Activated CD8-positive, alpha-beta T cell treated with anti-CD3 and anti-CD28 coated beads for 36 hours (primary cell): Measurements from ENCODE around the gene STOM. TPM values are rescaled to one million over a fixed set of nuclear protein-coding genes. Genes with fewer than 3 reads are reported as not detected.

Experiments
- ATAC-seq: fragments of 200-7000 bp; cut with Tn5 transposase; one replicate; pipeline ENCODE4 v1.10.0; 2021; ENCODE audit warnings: mild to moderate bottlenecking, moderate library complexity
- CTCF ChIA-PET: fragments of 350-600 bp; sonication (Branson Sonifier 250); formaldehyde crosslinking; loops from one replicate; lab custom pipeline; 2021; ENCODE audit warnings: antibody characterized with exemption; lab: Charles Lee
- POLR2A ChIA-PET: fragments of 350-600 bp; sonication (Branson Sonifier 250); formaldehyde crosslinking; loops from one replicate; lab custom pipeline; 2021; ENCODE audit warnings: antibody characterized with exemption; lab: Charles Lee
- DNase-seq: peaks from one replicate; pipeline ENCODE4 v3.0.0-alpha.2; 2020
- H3K27ac Mint-ChIP-seq: one replicate; pipeline ENCODE4 v1.8.0; 2021; ENCODE audit warnings: mild to moderate bottlenecking, mixed read lengths
- H3K27me3 Mint-ChIP-seq: one replicate; pipeline ENCODE4 v1.8.0; 2021; ENCODE audit warnings: mixed read lengths
- H3K36me3 Mint-ChIP-seq: one replicate; pipeline ENCODE4 v1.8.0; 2021; ENCODE audit warnings: low read depth, mixed read lengths
- H3K4me1 Mint-ChIP-seq: one replicate; pipeline ENCODE4 v1.8.0; 2021; ENCODE audit warnings: low read depth, mixed read lengths
- H3K4me3 Mint-ChIP-seq: one replicate; pipeline ENCODE4 v1.8.0; 2021; ENCODE audit warnings: mild to moderate bottlenecking, moderate library complexity, mixed read lengths
- H3K9me3 Mint-ChIP-seq: one replicate; pipeline ENCODE4 v1.8.0; 2021; ENCODE audit warnings: mixed read lengths
- CTCF ChIP-seq: fragments of 200-600 bp; IDR thresholded peaks from one replicate; pipeline ENCODE4 v1.8.0; 2022; ENCODE audit warnings: antibody characterized with exemption, mild to moderate bottlenecking
- intact Hi-C: fragments of 100-400 bp; cut with micrococcal nuclease; formaldehyde crosslinking; loops from one replicate; pipeline ENCODE4 v1.10.0; 2022
- total RNA-seq, 2 experiments: library from RNA; stranded (reverse); gene quantifications; one replicate each; pipeline ENCODE4 v1.2.3, GENCODE V29; 2021

STOM gene
- total RNA-seq, 2 experiments from 2014 or later = 31.7 to 32.5 TPM

GRCh38 chr9:121350036-121350435, 20.0 kb downstream of the STOM start:
- Mint-ChIP-seq H3K4me3 (no peak overlapping the region), H3K36me3 (peaks cover 37% of the 10 kb centered on the region), H3K4me1 (peaks cover 31% of the 10 kb centered on the region), H3K27ac (no peak overlapping the region), H3K27me3 (no peaks in the 10 kb centered on the region), H3K9me3 (no peaks in the 10 kb centered on the region)
- ATAC-seq (no peak), DNase-seq (no peak)
- TF ChIP-seq CTCF = no peak
- ChIA-PET CTCF (interaction anchor here (0.9 to 2.9 kb wide), 4 partner anchors 11 to 134 kb away, joined by 3 to 21 read pairs (median 7); no protein-coding TSS in a partner anchor), POLR2A (no interaction called here)
- intact Hi-C loops = no loop called here

GRCh38 chr9:121349009-121349408, 21.0 kb downstream of the STOM start:
- intact Hi-C loops = no loop called here
- Mint-ChIP-seq H3K27ac (no peak overlapping the region), H3K4me1 (peaks cover 31% of the 10 kb centered on the region), H3K4me3 (no peak overlapping the region), H3K27me3 (no peaks in the 10 kb centered on the region), H3K9me3 (no peaks in the 10 kb centered on the region), H3K36me3 (peaks cover 32% of the 10 kb centered on the region)
- no peak for TF ChIP-seq CTCF
- ATAC-seq (no peak), DNase-seq (no peak)
- POLR2A ChIA-PET = interaction anchor here (1.0 kb wide), 2 partner anchors 8 to 29 kb away, joined by 3 to 4 read pairs; no protein-coding TSS in a partner anchor
- CTCF ChIA-PET = interaction anchor here (2.8 to 2.9 kb wide), 2 partner anchors 29 to 51 kb away, joined by 11 to 21 read pairs; no protein-coding TSS in a partner anchor

- Mint-ChIP-seq H3K27ac (no peak overlapping the region), H3K4me3 (no peak overlapping the region), H3K9me3 (no peaks in the 10 kb centered on the region), H3K27me3 (no peaks in the 10 kb centered on the region), H3K36me3 (peaks cover 29% of the 10 kb centered on the region), H3K4me1 (peaks cover 27% of the 10 kb centered on the region)
- ATAC-seq = no peak
- no peak for DNase-seq
- CTCF ChIA-PET = interaction anchor here (0.6 to 1.2 kb wide), 3 partner anchors 70 to 186 kb away, joined by 3 to 4 read pairs (median 3); no protein-coding TSS in a partner anchor
- intact Hi-C loops = no loop called here
- no peak for TF ChIP-seq CTCF
- POLR2A ChIA-PET = interaction anchor here (1.0 kb wide), 2 partner anchors 9 to 28 kb away, joined by 3 to 4 read pairs; no protein-coding TSS in a partner anchor
These were observed 21.8 kb downstream of the STOM start for GRCh38 chr9:121348221-121348620.

GRCh38 chr9:121345070-121345469, 25.0 kb downstream of the STOM start:
- no peak for DNase-seq
- H3K4me1 Mint-ChIP-seq = peaks cover 12% of the 10 kb centered on the region
- no peaks in the 10 kb centered on the region for H3K9me3 Mint-ChIP-seq
- no peak overlapping the region for H3K4me3 Mint-ChIP-seq
- no peak for TF ChIP-seq CTCF
- CTCF ChIA-PET = interaction anchor here (1.2 to 3.2 kb wide), 2 partner anchors 25 to 55 kb away, joined by 3 to 16 read pairs; no protein-coding TSS in a partner anchor
- H3K36me3 Mint-ChIP-seq = peaks cover 14% of the 10 kb centered on the region
- no peak for ATAC-seq
- no peaks in the 10 kb centered on the region for H3K27me3 Mint-ChIP-seq
- POLR2A ChIA-PET = interaction anchor here (0.7 to 1.5 kb wide), 3 partner anchors 13 to 28 kb away, joined by 3 to 4 read pairs (median 3); no protein-coding TSS in a partner anchor
- H3K27ac Mint-ChIP-seq = no peak overlapping the region
- intact Hi-C loops = no loop called here

- POLR2A ChIA-PET = interaction anchor here (1.2 to 1.5 kb wide), 2 partner anchors 12 to 29 kb away, joined by 4 to 5 read pairs; no protein-coding TSS in a partner anchor
- Mint-ChIP-seq H3K4me1 (peaks cover 12% of the 10 kb centered on the region), H3K27ac (peak overlapping the region; percentile 6), H3K9me3 (no peaks in the 10 kb centered on the region), H3K36me3 (peaks cover 14% of the 10 kb centered on the region), H3K27me3 (no peaks in the 10 kb centered on the region), H3K4me3 (no peak overlapping the region)
- no peak for TF ChIP-seq CTCF
- DNase-seq (no peak), ATAC-seq (no peak)
- intact Hi-C loops = no loop called here
- CTCF ChIA-PET = interaction anchor here (1.0 to 7.8 kb wide), 4 partner anchors 24 to 128 kb away, joined by 3 to 49 read pairs (median 10); no protein-coding TSS in a partner anchor
These were observed 25.9 kb downstream of the STOM start for GRCh38 chr9:121344184-121344583.
